IMR-90 (cell line): ENCODE data around the gene ADGB. TPM values are rescaled to one million over a fixed set of nuclear protein-coding genes. Genes with fewer than 3 reads are reported as not detected.

Experiments
- ATAC-seq: fragments of 200-7000 bp; cut with Tn5 transposase; 2 replicates; pipeline ENCODE4 v1.9.1; 2020; ENCODE audit warnings: low read depth, mild to moderate bottlenecking, moderate library complexity
- BruUV-seq: library from RNA; stranded (reverse); fragments of 400-500 nt; replicated peaks from 2 replicates; lab custom pipeline; 2021; lab: Mats Ljungman, UMichigan
- CTCF ChIA-PET: fragments of 300-600 bp; formaldehyde crosslinking; extraction: SDS; loops from one replicate; lab custom pipeline; 2021; ENCODE audit warnings: antibody characterized with exemption; lab: Yijun Ruan, JAX
- POLR2A ChIA-PET: fragments of 300-600 bp; sonication (Branson Sonifier 250); formaldehyde crosslinking; loops from one replicate; lab custom pipeline; 2022; ENCODE audit warnings: antibody characterized with exemption; ENCODE audit not compliant: unreplicated experiment; lab: Charles Lee
- DNase-seq: peaks from one replicate; pipeline ENCODE4 v3.0.0; 2013
- H2AFZ ChIP-seq: replicated peaks from 2 replicates; pipeline ENCODE3; 2013; ENCODE audit warnings: low read length, mild to moderate bottlenecking; ENCODE audit not compliant: poor library complexity
- H2AK5ac ChIP-seq: 2 replicates; pipeline ENCODE4 v1.6.1; 2013; ENCODE audit warnings: low read depth, low read length, inconsistent platforms
- H2AK9ac ChIP-seq: replicated peaks from 2 replicates; pipeline ENCODE3; 2013; ENCODE audit warnings: mild to moderate bottlenecking, low read depth, low read length, moderate library complexity; ENCODE audit not compliant: poor library complexity
- H2BK120ac ChIP-seq: 2 replicates; pipeline ENCODE4 v1.6.1; 2013; ENCODE audit warnings: low read depth, low read length, inconsistent platforms
- H2BK15ac ChIP-seq: 3 replicates; pipeline ENCODE4 v1.6.1; 2013; ENCODE audit warnings: low read depth, low read length, inconsistent platforms
- H2BK20ac ChIP-seq: 2 replicates; pipeline ENCODE4 v1.6.1; 2013; ENCODE audit warnings: low read depth, mild to moderate bottlenecking, inconsistent platforms, low read length, moderate library complexity
- H2BK5ac ChIP-seq: 2 replicates; pipeline ENCODE4 v1.6.1; 2013; ENCODE audit warnings: mild to moderate bottlenecking, low read depth, low read length, inconsistent platforms; ENCODE audit not compliant: poor library complexity, severe bottlenecking
- H3K14ac ChIP-seq: replicated peaks from 2 replicates; pipeline ENCODE4 v1.6.1; 2013; ENCODE audit warnings: low read depth, low read length, inconsistent platforms
- H3K18ac ChIP-seq: 2 replicates; pipeline ENCODE4 v1.6.1; 2013; ENCODE audit warnings: low read depth, low read length, control low read depth
- H3K23ac ChIP-seq: 2 replicates; pipeline ENCODE4 v1.6.1; 2013; ENCODE audit warnings: low read depth, low read length, inconsistent platforms
- H3K27ac ChIP-seq: 2 replicates; pipeline ENCODE4 v1.5.1; 2013; ENCODE audit warnings: mild to moderate bottlenecking, control low read depth, low read length; ENCODE audit not compliant: insufficient read depth
- H3K27me3 ChIP-seq: 2 replicates; pipeline ENCODE4 v1.6.1; 2013; ENCODE audit warnings: low read length; ENCODE audit not compliant: control insufficient read depth, insufficient read depth
- H3K36me3 ChIP-seq: 2 replicates; pipeline ENCODE4 v1.6.1; 2013; ENCODE audit warnings: low read length, mixed read lengths; ENCODE audit not compliant: control insufficient read depth, insufficient read depth
- H3K4ac ChIP-seq: 2 replicates; pipeline ENCODE4 v1.6.1; 2013; ENCODE audit warnings: low read depth, low read length, inconsistent platforms
- H3K4me1 ChIP-seq: 2 replicates; pipeline ENCODE4 v1.6.1; 2013; ENCODE audit warnings: low read length, mixed read lengths; ENCODE audit not compliant: control insufficient read depth, insufficient read depth
- H3K4me2 ChIP-seq: 2 replicates; pipeline ENCODE4 v1.6.1; 2013; ENCODE audit warnings: low read depth, mild to moderate bottlenecking, control low read depth, low read length, moderate library complexity
- H3K4me3 ChIP-seq: 2 replicates; pipeline ENCODE4 v1.5.1; 2013; ENCODE audit warnings: low read depth, mild to moderate bottlenecking, control low read depth, low read length, moderate library complexity; ENCODE audit not compliant: insufficient read depth
- H3K56ac ChIP-seq: 2 replicates; pipeline ENCODE4 v1.6.1; 2013; ENCODE audit warnings: low read length, inconsistent platforms; ENCODE audit not compliant: insufficient read depth; ENCODE audit errors: extremely low read depth
- H3K79me1 ChIP-seq, 2 experiments: 2 replicates each; pipeline ENCODE4 v1.6.1; 2013; ENCODE audit warnings: low read length in 2 of 2, inconsistent platforms in 1 of 2, low read depth in 1 of 2
- H3K9ac ChIP-seq: 2 replicates; pipeline ENCODE4 v1.6.1; 2013; ENCODE audit warnings: low read depth, low read length, control low read depth
- H3K9me1 ChIP-seq: 2 replicates; pipeline ENCODE4 v1.6.1; 2013; ENCODE audit warnings: low read length, inconsistent platforms; ENCODE audit not compliant: insufficient read depth
- H3K9me3 ChIP-seq: 2 replicates; pipeline ENCODE4 v1.6.1; 2013; ENCODE audit warnings: low read length; ENCODE audit not compliant: control insufficient read depth, insufficient read depth
- H4K20me1 ChIP-seq: 2 replicates; pipeline ENCODE4 v1.6.1; 2013; ENCODE audit warnings: low read length, inconsistent platforms; ENCODE audit not compliant: insufficient read depth
- H4K5ac ChIP-seq: 2 replicates; pipeline ENCODE4 v1.6.1; 2013; ENCODE audit warnings: mild to moderate bottlenecking, low read depth, low read length, control low read depth
- H4K8ac ChIP-seq, 2 experiments: 2 replicates each; pipeline ENCODE4 v1.6.1; 2013; ENCODE audit warnings: low read depth in 2 of 2, low read length in 2 of 2, control low read depth in 1 of 2, inconsistent platforms in 1 of 2
- H4K91ac ChIP-seq: 2 replicates; pipeline ENCODE4 v1.6.1; 2013; ENCODE audit warnings: low read depth, low read length, inconsistent platforms; ENCODE audit not compliant: insufficient read depth
- BHLHE40 ChIP-seq: fragments of 150-350 bp; IDR thresholded peaks from 2 replicates; pipeline ENCODE4 v1.6.1; 2016; ENCODE audit warnings: mild to moderate bottlenecking, low read depth, low read length
- CEBPB ChIP-seq: IDR thresholded peaks from 2 replicates; pipeline ENCODE4 v1.6.1; 2012; ENCODE audit warnings: low read depth, low read length, improper control_type of control experiment
- CHD1 ChIP-seq: IDR thresholded peaks from 2 replicates; pipeline ENCODE4 v1.6.1; 2012; ENCODE audit warnings: low read depth, low read length, improper control_type of control experiment
- FOS ChIP-seq: fragments of 150-350 bp; IDR thresholded peaks from 2 replicates; pipeline ENCODE4 v1.6.1; 2016; ENCODE audit warnings: low read depth, low read length
- MAFK ChIP-seq: IDR thresholded peaks from 2 replicates; pipeline ENCODE4 v1.6.1; 2012; ENCODE audit warnings: low read depth, low read length, improper control_type of control experiment
- MAZ ChIP-seq: IDR thresholded peaks from 2 replicates; pipeline ENCODE4 v1.6.1; 2012; ENCODE audit warnings: low read depth, mild to moderate bottlenecking, low read length, improper control_type of control experiment, moderate library complexity, borderline replicate concordance
- MXI1 ChIP-seq: IDR thresholded peaks from 2 replicates; pipeline ENCODE4 v1.6.1; 2012; ENCODE audit warnings: low read depth, mild to moderate bottlenecking, low read length, moderate library complexity, borderline replicate concordance
- NFE2L2 ChIP-seq: fragments of 150-350 bp; IDR thresholded peaks from 2 replicates; pipeline ENCODE4 v1.6.1; 2016; ENCODE audit warnings: low read depth, mild to moderate bottlenecking, low read length
- POLR2A ChIP-seq: IDR thresholded peaks from 2 replicates; pipeline ENCODE4 v1.6.1; 2012; ENCODE audit warnings: mild to moderate bottlenecking, low read depth, low read length
- RAD21 ChIP-seq: IDR thresholded peaks from 2 replicates; pipeline ENCODE4 v1.6.1; 2012; ENCODE audit warnings: low read length, improper control_type of control experiment
- RCOR1 ChIP-seq: IDR thresholded peaks from 2 replicates; pipeline ENCODE4 v1.6.1; 2012; ENCODE audit warnings: mild to moderate bottlenecking, low read length, improper control_type of control experiment; ENCODE audit not compliant: insufficient replicate concordance
- RFX5 ChIP-seq: IDR thresholded peaks from 2 replicates; pipeline ENCODE4 v1.8.0; 2012; ENCODE audit warnings: low read depth, mild to moderate bottlenecking, low read length, moderate library complexity
- SMC3 ChIP-seq: fragments of 150-350 bp; IDR thresholded peaks from 2 replicates; pipeline ENCODE4 v1.6.1; 2016; ENCODE audit warnings: low read depth, mild to moderate bottlenecking, antibody characterized with exemption, low read length, moderate library complexity
- WGBS, 2 experiments: methylation state at CpG; one replicate each; pipeline versions ENCODE4 v1.1.5 to v1.1.7; 2013; ENCODE audit warnings: missing lambda C conversion rate in 2 of 2; ENCODE audit not compliant: insufficient read length in 1 of 2; ENCODE audit errors: extremely low coverage in 2 of 2; 5-methylcytosine and 5-hydroxymethylcytosine counted together
- dilution Hi-C: fragments of 300-500 bp; cut with HindIII; formaldehyde crosslinking; loops from one replicate; pipeline ENCODE4 v1.14.3; 2018; ENCODE audit warnings: low sequenced_read_pairs; ENCODE audit not compliant: unreplicated experiment
- in situ Hi-C: fragments of 300-500 bp; cut with MboI; formaldehyde crosslinking; loops from 3 replicates; pipeline ENCODE4 v1.14.3; 2019; ENCODE audit warnings: low sequenced_read_pairs, inconsistent platforms, mixed read lengths
- intact Hi-C: fragments of 100-400 bp; cut with micrococcal nuclease; formaldehyde crosslinking; loops from 2 replicates; pipeline ENCODE4 v1.10.0; 2022
- polyA plus RNA-seq, 3 experiments: library from polyadenylated mRNA; depleted of rRNA; stranded (reverse); fragments of >200 nt; gene quantifications; 2 replicates each; pipeline ENCODE4 v1.2.3, GENCODE V29; 2012; ENCODE audit warnings: low replicate concordance in 1 of 3
- total RNA-seq: library from RNA; depleted of rRNA; stranded (reverse); fragments of >200 nt; gene quantifications from 2 replicates; pipeline ENCODE4 v1.2.3, GENCODE V29; 2012
- TF ChIP-seq, protein P1 (sequence below): conservative IDR thresholded peaks from 2 replicates; pipeline ENCODE4 v1.5.1; 2012; ENCODE audit warnings: mild to moderate bottlenecking, low read depth, low read length, improper control_type of control experiment
- TF ChIP-seq, protein P2 (sequence below): fragments of 150-350 bp; IDR thresholded peaks from 2 replicates; pipeline ENCODE4 v1.6.1; 2017; ENCODE audit warnings: mild to moderate bottlenecking, antibody characterized with exemption, low read length, low read depth
- TF ChIP-seq, protein P3 (sequence below): fragments of 150-350 bp; IDR thresholded peaks from 2 replicates; pipeline ENCODE4 v1.6.1; 2016; ENCODE audit warnings: low read depth, mild to moderate bottlenecking, low read length, moderate library complexity, borderline replicate concordance

The ADGB gene
- total and polyA plus RNA-seq, 2 of the 4 experiments (the other 2 are of a cell fraction), result not detected

DNA sequence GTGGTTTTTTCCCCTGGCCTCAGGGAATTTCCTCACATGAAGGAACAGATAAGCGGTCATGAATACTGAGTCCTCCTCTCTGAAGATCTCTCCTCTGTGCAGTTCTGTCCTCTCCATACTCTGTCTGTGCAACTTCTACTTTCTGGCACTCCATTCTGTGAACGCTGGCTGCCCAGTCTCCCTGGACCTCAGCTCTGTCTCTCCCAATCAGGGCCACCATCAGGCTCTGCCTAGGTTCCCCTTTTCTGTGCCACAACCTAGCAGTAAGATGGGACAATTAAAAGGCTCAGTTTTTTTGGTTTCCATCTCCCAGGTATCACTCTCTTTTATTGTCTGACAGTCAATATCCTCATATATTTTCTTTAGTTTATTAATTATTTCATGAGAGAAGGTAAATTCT is 4.8 kb upstream of the ADGB start:
- H4K91ac ChIP-seq, result no peak overlapping the region
- in situ Hi-C loops (no loop called here), intact Hi-C loops (no loop called here), dilution Hi-C loops (no loop called here)
- no peak overlapping the region for H3K9ac ChIP-seq
- no peaks in the 10 kb centered on the region for H3K36me3 ChIP-seq
- no peak overlapping the region for H4K8ac ChIP-seq
- no peak overlapping the region for H3K4me3 ChIP-seq
- no TSS peak for BruUV-seq
- no peak overlapping the region for H2BK15ac ChIP-seq
- H3K56ac ChIP-seq, result no peak overlapping the region
- H3K14ac ChIP-seq, result no peak overlapping the region
- no peak overlapping the region for H2BK120ac ChIP-seq
- TF ChIP-seq MXI1, result no peak
- TF ChIP-seq RCOR1, result no peak
- TF ChIP-seq RAD21, result no peak
- TF ChIP-seq NFE2L2, result no peak
- TF ChIP-seq, protein P1, sequence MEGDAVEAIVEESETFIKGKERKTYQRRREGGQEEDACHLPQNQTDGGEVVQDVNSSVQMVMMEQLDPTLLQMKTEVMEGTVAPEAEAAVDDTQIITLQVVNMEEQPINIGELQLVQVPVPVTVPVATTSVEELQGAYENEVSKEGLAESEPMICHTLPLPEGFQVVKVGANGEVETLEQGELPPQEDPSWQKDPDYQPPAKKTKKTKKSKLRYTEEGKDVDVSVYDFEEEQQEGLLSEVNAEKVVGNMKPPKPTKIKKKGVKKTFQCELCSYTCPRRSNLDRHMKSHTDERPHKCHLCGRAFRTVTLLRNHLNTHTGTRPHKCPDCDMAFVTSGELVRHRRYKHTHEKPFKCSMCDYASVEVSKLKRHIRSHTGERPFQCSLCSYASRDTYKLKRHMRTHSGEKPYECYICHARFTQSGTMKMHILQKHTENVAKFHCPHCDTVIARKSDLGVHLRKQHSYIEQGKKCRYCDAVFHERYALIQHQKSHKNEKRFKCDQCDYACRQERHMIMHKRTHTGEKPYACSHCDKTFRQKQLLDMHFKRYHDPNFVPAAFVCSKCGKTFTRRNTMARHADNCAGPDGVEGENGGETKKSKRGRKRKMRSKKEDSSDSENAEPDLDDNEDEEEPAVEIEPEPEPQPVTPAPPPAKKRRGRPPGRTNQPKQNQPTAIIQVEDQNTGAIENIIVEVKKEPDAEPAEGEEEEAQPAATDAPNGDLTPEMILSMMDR, result no peak
- no peak for TF ChIP-seq RFX5
- no peak for TF ChIP-seq MAFK
- no peak for TF ChIP-seq CEBPB
- no peak for TF ChIP-seq FOS
- TF ChIP-seq MAZ, result no peak
- TF ChIP-seq, protein P2, sequence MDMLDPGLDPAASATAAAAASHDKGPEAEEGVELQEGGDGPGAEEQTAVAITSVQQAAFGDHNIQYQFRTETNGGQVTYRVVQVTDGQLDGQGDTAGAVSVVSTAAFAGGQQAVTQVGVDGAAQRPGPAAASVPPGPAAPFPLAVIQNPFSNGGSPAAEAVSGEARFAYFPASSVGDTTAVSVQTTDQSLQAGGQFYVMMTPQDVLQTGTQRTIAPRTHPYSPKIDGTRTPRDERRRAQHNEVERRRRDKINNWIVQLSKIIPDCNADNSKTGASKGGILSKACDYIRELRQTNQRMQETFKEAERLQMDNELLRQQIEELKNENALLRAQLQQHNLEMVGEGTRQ, result no peak
- TF ChIP-seq BHLHE40, result no peak
- no peak for TF ChIP-seq CHD1
- TF ChIP-seq SMC3, result no peak
- TF ChIP-seq POLR2A, result no peak
- TF ChIP-seq, protein P3, sequence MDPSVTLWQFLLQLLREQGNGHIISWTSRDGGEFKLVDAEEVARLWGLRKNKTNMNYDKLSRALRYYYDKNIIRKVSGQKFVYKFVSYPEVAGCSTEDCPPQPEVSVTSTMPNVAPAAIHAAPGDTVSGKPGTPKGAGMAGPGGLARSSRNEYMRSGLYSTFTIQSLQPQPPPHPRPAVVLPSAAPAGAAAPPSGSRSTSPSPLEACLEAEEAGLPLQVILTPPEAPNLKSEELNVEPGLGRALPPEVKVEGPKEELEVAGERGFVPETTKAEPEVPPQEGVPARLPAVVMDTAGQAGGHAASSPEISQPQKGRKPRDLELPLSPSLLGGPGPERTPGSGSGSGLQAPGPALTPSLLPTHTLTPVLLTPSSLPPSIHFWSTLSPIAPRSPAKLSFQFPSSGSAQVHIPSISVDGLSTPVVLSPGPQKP, result no peak
- no peak for DNase-seq
- H3K79me1 ChIP-seq, result no peaks in the 10 kb centered on the region
- H3K4me2 ChIP-seq, result no peak overlapping the region
- H3K9me3 ChIP-seq, result no peaks in the 10 kb centered on the region
- no peaks in the 10 kb centered on the region for H3K4me1 ChIP-seq
- no peaks in the 10 kb centered on the region for H3K9me1 ChIP-seq
- no peak overlapping the region for H2BK20ac ChIP-seq
- H2AK9ac ChIP-seq, result no peak overlapping the region
- ATAC-seq, result no peak
- H3K18ac ChIP-seq, result no peak overlapping the region
- H4K20me1 ChIP-seq, result no peaks in the 10 kb centered on the region
- H2AFZ ChIP-seq, result no peak overlapping the region
- H4K5ac ChIP-seq, result no peak overlapping the region
- no peak overlapping the region for H2AK5ac ChIP-seq
- CTCF ChIA-PET, result no interaction called here
- H3K27ac ChIP-seq, result no peak overlapping the region
- POLR2A ChIA-PET, result no interaction called here
- no peak overlapping the region for H2BK5ac ChIP-seq
- no peak overlapping the region for H3K23ac ChIP-seq
- H3K4ac ChIP-seq, result no peak overlapping the region
- peaks cover 3% of the 10 kb centered on the region; the same call in 1 of the 2 replicates for H3K27me3 ChIP-seq
- 80% methylated on average over 1 of the region's 2 CpGs; no CpG with 5 or more reads in 1 of the 2 experiments for WGBS, 2 experiments
